GM19452 (cell line): ENCODE measurements around the gene TRIL.

Experiments used
- ATAC-seq: cut with Tn5 transposase; IDR thresholded peaks from one replicate; pipeline ENCODE4 v1.9.1; 2021; ENCODE audit not compliant: unreplicated experiment

The TRIL gene

DNA sequence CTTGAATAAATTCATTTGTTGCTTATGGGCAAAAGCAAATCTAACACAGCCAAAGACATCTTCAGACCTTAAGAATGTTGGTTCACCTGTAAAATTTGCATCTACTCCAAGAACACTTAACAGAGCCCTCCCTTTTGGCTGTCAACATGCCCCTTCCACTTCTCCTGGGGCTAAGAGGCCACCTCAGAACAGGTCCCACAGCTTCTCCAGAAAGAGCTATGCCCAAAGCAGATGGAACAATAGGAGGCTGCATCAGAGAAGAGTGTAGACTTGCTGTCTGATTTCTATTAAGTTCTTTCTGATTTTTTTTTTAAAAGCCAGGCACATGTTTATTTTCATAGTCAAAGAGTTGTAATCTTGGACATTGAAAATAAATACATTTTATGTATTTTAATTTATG is 26.1 kb upstream of the TRIL start:
- no peak for ATAC-seq

DNA sequence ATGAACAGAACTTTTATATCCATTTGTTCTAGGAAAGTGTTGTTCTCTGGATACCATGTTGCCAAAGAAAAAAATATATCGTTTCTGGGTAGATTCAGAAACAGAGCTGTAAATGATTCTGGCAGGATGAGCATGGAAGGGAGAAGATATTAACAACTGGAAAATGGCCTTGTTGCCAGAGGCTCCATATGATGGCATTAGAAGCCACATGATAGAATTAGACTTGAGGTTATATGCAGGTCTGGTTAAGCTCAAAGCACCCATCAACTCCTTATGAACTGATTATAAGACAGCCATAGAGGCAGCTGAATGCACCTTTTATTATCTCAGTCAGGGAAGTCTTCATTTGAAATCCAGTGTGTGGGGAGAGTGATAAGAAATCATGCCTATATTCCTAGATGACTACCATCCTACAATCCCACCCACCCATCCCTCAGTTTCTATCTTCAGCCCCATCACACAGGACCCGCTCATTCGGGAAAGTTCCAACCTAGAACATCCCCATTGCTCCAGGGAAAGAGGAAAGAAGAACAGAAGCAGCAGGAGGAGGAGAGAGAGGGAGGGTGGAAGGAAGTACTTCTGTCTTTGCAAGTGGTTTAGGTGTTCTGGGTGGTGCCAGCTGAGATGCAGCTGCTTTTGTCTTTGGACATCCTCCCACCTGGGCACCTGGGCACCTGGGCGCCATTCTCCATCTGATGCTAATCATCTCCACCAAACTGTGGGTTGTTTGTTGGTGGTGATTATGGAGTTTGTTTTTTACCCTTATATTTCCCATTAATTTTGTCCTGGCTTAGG is 25.5 kb upstream of the TRIL start:
- ATAC-seq: no peak

DNA sequence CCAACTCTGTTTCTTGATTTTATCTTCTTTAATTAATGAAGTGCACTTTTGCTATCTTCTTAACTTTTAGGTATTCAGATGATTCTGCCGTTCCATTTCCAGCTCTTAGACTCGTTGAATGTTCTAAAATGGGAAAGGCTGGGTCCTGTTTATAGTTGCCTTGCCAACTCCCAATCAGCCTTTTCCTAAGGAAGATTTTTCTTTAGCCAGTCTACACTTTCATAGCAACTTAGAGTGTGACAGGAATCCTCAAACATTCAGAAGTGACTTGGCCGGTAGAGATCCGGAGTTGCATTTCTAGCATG is 23.0 kb upstream of the TRIL start:
- ATAC-seq: no peak

DNA sequence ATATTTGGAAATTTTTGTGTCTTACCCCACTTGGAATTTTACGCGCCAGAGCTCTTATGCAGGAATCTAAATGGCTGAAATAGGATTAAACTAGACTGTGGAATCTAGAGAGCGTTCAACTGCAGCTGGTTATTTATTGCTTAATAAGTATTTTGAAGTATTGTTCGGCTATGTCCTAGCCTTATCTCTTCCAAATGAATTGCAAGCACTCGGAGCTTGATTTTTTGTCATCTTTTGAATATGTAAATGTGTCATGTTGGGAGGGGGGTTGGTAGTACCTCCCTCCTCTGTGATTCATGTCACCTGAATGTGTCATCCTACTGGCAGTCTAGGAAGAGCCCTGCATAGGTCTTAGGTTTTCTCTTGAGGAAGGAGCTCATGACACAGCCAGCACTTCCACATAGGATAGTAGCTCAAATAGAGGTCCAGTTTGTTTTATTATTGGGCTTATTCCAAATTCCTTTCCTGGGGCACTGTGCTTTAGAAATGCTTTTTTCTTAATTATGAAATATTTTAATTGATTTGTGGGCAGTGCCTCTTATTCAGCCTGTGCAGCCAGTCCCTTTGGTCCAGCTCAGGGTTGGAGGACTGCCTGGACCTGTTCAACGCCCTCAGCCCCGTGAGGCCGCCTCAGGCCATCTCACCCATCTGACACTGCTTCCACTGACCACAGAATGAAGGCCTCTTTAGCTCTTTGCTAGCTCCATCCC is 22.5 kb upstream of the TRIL start:
- ATAC-seq: no peak

DNA sequence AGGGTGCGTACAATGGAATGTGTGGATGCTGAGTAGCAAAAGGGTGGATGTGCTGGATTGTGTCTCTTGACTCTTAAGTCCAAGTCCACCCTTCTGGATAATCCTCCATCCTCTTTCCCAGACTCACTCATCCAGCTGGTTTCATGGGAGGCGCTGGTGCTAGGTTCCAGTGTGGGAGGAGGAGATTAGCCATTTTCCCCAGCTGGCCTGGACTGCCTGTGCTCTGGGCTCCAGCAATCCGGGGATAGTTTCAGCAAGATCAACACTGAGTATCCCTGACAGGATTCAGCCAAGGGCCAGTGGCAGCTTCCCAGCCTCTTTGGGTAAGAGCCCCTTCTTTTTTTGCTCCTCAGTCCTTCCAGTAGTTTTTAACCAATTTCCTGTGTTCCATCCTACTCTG is 21.6 kb upstream of the TRIL start:
- ATAC-seq: no peak

DNA sequence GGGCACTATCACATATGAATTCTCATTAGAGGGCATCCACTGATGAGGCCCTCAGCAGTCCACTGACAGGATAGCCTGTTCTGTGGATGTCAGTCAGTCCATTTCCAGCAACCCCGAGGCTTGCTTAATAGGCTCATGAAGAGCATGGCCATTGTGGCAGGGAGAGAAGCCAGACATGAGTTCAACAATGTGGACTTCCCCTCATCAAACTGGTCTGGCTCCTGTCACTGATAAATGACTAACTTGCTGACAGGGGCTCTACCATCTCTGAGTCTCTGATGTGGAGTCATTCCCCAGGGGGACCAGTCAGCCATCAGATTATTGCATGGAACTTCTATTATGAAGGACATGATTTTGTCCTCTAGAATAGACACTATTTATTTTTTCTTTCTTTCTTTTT is 19.8 kb upstream of the TRIL start:
- no peak for ATAC-seq

DNA sequence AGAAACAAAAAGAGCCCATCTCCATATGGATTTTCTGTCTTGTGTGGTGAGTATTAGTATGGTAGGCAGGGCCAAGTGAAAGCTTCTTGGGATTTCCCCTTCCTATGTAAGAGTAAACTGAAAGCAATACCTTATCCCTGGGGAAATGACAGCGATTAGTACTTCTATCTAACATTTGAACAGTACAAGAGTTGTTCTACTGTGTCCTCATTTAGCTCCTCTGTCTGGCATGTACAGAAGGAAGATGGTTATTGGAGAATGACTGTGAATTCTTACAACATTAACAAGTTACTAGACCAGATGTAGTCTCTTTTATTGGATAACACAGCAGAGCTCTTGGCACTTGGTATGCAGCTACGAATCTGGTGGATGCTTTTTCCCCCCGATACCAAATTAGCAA is 17.9 kb upstream of the TRIL start:
- no peak for ATAC-seq

DNA sequence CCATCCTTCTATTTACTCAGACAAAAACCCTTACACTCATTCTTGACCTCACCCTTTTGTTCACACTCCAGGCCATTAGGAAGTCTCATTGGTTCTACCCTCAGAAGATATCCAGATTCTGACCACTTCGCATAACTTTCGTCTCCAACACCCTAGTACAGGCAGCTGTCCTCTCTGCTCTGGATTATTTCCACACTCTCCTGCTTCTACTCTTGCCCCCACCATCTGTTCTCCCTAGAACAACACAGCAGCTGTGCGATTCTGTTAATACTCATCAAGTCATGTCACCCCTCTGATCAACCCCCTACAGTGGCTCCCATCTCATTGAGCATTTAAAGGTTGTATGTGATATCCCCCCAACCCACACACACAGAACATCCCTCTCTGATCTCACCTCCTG is 15.5 kb upstream of the TRIL start:
- ATAC-seq: no peak

DNA sequence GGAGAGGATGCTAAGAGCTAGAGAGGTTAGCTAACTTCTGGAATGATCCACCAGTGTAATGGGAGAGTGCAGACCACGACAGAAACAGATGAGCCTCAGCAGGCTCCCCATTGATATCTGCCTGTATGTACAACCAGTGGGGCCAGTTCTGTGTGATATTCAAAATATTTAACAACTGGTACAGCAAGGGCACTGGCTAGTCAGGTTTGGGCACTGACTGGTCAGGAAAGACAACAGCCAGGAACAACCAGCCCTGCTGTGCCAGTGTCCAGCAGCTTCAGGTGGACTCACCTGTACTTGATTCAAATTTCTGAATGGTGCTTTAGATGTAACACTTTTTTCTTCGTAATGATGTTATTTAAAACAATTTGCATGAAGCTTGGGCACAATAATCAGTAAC is 5.9 kb upstream of the TRIL start:
- ATAC-seq: no peak

DNA sequence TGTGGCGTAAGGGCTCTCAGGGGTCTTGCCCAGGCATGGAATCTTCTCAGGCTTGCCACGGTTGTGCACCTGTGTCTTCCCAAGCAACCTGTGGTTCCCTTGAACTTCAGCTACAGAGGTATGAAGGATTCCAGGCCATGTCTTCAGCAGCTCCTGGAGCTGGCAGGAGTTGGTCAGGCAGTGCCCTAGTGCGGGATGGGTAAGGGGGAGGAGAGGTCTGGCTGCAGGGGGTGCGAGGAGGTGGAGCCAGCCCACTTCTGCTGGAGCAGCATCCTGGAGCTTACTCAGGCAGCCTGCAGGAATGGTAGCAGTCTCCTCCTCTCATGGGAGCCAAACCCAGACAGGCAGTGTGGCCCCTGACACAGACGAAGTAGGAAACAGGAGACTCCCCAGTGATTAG is 3.8 kb upstream of the TRIL start:
- no peak for ATAC-seq

DNA sequence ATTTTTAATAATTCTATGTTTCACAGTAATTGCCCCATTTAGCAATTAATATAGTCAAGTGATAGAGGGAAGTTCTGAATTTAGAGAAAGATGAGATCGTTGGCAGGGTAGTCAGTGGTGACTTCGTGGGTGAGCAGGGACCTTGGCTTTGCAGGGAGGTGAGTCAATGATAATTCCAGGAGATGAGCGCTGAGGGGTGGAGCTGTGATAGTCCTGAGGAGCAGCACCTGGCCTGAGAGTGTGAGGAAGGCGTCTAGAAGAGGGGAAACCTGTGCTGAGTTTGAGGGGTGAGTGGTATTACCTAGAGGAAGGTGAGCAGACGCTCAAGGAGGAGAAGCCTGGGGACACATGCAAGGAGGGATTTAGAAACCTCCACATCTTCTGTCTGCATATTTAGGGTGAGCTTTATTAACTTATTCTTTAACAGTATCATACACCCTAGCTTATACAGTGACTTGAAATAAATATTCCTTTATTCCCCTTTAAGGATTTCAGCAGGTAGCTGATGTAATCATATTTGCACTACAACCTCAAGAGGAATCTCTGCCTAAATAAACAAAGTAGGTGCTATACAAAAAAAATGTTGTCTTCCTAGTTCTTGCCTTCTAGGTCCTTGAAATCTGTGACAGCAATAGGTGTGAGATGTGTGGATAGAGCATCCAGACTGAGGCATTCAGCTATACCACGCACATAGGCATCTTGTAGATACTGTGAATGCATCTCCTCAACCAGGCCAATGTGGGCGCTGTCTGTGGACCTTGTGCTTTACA is 2.1 kb upstream of the TRIL start:
- no peak for ATAC-seq

DNA sequence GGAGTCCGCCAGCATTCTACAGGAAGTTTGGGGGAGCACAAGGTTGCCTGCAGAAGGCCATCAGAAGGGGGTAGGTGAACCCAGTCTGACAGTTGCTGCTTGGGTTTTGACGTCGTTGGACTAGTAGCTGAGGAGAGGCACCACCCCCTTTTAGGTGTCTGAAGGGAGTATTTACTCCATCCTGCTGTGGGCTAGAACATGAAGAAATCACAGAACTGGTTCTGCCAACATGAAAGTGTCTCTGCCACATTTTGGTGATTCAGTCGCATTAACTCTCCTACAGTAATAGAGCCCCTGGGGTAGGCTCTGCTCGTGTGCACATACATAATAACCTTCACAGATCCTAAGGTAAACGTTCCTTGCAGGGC is 834 bp upstream of the TRIL start:
- ATAC-seq: no peak

DNA sequence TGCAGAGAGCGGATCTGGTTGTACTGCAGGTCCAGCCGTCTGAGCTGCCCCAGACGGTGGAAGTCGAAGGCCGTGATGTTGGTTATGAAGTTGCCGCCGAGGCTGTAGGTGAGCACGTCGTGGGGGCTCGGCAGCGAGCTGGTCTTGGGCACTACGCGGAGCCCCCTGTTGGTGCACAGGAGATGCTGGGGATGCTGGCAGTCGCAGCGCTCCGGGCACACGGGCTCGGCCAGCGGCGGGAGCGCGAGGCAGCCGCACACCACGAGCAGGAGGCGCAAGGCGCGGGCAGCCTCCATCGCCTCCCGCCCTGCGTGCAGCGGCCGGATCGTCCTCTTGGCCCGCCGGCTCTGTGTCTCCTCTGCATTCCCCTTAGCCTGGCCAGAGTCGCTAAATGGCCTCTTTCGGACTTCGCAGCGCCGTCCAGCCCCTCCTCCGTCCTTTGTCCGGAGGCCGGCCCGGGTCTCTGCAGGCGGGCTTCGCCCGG is 337 bp downstream of the TRIL start:
- no peak for ATAC-seq

DNA sequence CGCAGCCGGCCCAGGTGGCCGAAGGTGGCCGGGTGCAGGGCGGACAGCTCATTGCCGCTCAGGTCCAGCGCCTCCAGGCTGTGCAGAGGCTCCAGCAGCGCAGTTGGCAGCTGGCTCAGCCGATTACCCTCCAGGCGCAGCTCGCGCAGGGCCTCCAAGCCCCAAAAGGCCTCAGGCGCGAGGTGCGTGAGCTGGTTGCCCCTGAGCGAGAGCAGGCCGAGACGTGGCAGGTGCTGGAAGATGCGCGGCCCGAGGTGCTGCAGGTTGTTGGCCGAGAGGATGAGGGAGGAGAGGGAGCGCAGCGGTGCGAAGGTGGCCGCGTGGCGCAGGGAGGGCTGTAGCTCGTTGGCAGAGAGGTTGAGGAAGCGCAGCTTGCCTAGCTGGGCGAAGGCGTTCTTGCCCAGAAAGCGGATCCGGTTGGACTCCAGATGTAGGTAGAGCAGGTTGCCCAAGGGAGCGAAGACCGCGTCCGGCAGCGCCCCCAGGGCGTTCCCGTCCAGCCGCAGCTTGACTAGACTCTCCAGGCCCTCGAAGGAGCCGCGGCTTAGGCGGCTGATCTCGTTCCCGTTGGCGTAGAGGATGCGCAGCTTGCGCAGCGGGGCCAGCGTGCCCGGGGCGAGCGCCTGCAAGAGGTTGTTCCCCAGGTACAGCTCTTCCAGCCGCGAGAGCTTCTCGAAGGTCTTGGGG is 923 bp downstream of the TRIL start:
- ATAC-seq: no peak

DNA sequence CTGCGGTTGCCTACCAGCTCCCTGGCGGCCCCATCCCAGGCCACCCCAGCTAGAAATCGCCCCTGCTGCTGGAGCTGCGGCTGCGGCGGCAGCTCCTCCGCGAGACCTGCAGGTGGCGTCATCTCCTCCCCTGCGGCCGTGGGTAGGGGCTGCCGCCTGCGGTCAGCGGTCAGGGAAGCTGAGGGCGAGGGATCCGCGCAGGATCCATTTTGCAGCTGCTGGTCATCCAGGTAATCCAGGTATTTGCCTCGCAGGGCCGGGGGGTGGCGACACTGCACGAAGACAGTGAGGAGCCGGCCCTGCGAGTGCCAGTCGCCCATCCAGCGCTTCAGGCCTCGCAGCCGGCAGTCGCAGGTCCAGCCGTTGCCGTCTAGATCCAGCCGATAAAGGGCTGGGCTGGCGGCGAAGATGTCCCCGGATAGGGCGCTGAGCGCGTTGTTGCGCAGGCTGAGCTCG is 1.5 kb downstream of the TRIL start:
- ATAC-seq: no peak

DNA sequence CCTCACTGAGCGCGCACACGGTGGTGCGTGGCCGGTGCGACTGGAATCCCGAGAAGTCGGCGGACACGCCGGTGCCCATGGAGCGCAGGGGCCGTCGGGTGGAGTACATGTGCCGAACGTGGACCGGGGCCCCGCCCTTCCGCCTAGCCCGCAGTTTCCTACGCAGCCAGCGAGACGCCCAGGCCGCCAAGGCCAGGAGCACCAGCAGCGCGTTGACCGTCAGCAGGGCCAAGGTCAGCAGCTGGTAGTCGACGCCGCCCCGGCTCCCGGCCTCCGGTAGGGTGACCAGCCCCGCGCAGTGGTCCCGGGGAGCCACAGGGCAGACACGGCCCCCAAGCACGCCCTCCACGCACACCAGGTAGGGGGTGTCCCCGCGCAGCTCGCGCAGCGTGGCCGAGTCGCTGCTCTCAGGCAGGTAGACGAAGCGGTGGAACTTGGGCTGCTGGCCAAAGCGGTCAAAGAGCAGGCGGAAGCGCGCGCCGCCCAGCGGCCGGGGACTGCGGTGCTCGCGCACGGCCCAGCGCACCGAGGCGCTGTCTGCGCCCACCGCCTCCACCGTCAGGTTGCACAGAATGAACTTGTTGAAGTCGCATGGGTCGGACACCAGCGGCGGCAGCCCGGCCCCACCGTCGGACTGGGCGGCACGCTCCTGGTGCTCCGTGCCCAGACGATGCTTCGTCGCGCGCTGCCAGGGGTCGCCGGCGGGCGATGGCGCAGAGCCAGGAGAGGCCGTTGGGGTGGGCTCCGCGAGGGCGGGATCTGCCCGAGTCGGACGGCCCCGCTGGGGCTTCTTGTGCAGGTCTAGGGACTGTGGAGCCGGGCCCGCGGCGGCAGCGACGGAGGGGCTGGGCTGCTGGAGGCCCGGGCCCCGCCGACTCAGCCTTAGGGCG is 2.2 kb downstream of the TRIL start:
- ATAC-seq: no peak

DNA sequence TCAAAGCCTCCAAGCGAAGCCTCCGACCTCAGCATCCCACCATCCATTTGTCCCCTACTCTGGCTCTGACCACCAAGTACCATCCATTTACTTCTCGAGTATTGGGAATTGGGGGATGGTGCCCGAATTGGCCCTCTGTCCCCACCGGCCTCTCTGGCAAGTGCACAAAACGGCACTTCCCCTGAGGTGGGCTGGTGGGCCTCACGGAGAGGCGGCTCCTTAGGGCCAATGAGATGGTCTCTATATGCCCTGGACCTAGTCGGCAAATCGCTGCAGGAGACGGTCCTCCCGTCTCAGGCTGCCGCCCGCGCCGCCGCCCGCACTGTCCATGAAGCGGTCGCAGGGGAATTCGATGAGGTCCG is 2.8 kb downstream of the TRIL start:
- no peak for ATAC-seq

DNA sequence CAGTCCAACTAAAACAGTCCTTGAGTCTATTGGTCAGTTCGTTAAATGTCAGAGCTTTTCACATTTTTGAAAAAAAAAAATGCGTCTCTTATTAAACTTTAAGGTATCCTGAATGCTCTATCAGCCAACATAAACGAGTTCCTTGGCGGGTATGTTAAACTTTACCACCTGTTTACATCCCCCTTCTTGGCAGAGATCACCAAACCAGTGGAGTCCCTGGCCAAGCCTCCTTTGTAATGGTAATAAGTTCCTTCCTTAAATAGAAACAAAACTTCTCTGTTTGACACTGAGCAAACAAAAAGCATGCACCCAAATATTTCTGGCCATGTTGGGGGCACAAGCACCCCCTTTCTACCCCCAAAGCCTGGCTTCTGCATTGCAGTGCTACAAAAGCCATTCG is 3.2 kb downstream of the TRIL start:
- no peak for ATAC-seq

DNA sequence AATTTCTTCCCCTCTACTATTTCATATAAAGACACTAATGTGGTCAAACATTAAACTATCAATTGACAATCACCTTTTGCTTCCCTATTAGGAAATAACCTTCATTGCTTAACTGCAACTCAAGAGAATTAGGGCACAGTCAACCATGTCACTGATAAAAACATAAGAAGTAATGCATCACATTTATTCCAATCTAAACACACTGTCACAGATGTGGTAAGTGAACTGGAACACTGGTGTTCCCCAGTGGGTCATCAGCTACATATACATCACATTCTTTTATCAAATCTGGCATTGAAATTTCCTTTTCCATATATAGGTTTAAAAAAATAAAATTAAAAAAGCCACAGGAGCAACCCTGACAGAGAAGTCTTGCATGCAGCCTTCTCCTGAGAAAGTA is 3.7 kb downstream of the TRIL start:
- no peak for ATAC-seq

DNA sequence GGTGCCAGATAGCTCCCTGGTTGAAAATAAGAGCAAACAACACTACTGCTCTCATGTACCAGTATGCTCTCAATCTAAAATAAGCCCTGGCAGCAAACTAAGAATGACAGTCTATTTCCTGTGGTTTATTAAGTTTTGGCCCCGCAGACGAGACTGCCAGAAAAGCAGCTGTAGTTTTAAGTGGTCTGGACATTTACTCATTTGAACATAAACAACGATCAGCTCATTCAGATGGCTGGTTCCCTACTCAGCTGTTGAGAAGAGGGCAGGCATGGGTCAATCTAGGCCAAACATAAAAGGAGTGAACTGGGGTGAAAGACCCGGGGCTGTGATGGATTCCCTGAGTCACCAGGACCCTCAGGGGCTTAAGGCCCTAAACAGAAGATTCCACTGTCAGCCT is 4.5 kb downstream of the TRIL start:
- no peak for ATAC-seq

DNA sequence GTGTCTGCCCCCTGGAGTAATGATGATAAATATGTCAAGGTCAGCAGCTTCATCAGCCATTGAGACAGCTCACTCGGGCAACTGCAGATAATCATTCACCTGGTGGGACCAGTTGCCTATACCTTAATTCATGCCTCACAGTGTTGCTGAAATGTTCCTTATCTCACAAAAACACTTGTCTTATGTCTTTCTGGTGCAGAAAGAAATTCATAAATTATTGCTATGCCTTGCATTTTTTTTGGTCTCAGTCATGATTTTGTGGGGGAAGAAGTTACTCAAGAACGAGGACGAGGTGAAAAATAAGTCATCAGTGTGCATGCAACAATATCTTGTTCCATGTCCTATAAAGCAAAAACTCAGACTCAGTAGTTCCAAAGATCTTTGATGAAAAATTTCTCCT is 16.0 kb downstream of the TRIL start:
- ATAC-seq: no peak
